Glomerular visceral epithelial cell (primary cell): ENCODE results near the gene KIF5C.

ENCODE experiments used
- DNase-seq: peaks from one replicate; pipeline ENCODE4 v3.0.0-alpha.2; 2016; ENCODE audit errors: extremely low spot score

The KIF5C gene

DNA sequence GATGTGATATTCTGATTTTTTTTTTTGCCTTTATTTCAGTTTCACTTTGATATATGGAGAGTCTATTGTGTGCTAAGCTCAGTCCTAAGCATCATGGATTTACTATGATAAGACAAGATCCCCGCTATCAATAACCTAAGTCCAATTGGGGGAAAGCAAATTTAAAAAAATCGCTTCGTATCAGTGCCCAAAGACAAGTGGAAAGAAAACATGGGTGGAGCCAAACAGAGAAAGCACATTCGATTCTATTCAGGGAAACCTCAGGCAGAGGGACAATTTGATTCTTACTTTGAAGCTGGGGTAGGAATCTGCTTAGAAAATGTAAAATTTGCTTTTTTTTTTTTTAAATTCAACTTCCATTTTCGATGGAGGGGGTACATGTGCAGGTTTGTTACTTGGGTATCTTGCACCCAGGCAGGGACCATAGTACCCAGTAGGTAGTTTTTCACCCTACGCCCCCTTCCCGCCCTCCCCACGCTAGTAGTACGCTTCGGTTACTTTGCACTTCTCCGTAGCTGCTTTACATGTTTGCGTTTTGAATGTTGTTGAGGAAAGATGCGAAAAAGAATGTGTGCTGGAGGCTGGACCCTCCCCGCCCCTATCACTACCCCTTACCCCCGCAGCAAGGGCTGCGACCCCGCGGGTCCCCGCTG, 12.4 kb downstream of the KIF5C start:
- no peak for DNase-seq

GRCh38 chr2:148888003-148888501, 13.0 kb downstream of the KIF5C start:
- DNase-seq = no peak

DNA sequence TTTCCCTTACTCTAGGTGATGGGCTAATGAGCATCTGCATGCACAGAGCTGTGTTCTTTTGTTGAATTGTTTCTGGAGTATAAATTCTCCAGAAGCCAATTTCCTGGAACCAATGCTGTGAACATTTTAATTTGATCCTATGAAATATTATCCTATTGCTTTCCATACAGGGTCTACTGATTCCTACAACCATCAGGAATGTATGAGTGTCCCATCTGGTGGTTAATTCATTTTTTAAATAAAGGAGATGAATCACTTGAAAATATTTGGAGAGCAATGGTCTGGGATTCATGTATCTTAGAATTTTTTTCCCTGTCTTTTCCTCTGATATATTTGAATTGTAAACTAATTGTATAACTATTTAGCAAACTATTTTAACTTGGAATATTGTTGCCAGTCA, 14.0 kb downstream of the KIF5C start:
- DNase-seq = no peak

DNA sequence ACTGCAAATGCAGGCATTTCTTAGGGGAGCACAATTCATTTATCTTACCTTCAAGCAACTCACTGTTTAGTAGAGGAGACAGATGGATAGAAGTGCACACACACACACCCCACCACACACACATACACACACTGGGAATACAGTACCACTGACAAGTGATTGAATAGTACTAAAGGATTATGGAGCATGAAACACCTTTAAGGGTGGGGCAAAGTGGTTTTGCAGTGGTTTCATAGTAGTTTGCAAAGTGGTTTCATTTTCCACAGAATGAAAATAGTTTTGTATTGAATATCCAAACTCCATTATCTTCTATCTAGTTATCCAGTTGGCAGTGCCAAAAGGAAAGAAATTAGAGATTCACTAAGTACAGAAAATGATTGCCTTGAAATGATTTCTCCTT, 18.9 kb downstream of the KIF5C start:
- DNase-seq = no peak

- DNase-seq = no peak
These were observed 21.1 kb downstream of the KIF5C start for GRCh38 chr2:148896136-148896535.

DNA sequence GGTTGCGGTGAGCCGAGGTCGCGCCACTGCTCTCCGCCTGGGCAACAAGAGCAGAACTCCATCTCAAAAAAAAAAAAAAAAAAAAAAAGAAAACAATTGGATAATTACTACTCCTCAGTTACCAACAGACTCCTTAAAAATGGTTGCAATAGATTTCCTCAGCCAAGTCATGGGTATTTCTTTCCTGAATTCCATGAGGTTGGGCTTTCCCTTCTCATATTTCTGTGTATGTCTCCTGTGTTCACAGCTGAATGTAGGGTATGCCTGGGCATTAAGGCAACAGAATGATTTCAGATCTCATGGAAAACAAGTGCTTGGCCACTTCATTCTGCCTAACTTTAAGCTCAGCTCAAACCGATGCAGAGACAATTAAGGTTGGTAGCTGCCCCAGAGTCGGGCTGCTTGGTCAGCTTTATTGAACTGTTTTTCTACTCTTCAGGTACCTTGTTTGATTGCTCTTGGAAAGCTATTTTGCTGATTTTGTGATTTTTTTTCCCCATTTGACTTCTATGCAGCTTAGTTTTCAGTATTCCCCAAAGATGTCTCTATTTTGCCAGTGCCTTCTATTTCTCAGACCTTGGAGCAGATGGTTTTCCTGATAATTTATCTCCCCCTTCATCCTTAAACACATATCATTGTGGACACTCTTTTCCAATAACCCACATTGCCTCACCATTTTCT, 24.8 kb downstream of the KIF5C start:
- no peak for DNase-seq

GRCh38 chr2:148900350-148900837, 25.4 kb downstream of the KIF5C start:
- no peak for DNase-seq

DNA sequence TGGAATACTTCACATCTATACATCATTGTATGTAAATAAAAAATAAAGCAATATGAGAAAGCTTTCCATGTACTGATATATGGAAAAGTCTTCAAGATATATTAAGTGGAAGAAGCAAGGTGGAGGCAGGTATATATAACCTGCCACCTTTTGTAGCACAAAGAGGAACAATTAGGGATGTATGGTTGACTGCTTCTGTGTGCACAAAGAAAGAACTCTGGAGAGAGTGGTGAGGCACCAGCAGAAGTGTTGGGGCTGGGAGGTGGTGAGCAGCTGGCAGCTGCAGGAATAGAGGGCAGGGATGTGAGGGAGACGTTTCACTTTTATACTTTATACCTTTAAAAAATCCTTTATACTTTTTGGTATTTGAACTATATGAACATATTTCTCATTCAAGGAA, 26.1 kb downstream of the KIF5C start:
- DNase-seq = no peak

- DNase-seq = no peak
These were observed 27.8 kb downstream of the KIF5C start for GRCh38 chr2:148902798-148903197.

- DNase-seq = no peak
These were observed 28.3 kb downstream of the KIF5C start for GRCh38 chr2:148903294-148903693.

DNA sequence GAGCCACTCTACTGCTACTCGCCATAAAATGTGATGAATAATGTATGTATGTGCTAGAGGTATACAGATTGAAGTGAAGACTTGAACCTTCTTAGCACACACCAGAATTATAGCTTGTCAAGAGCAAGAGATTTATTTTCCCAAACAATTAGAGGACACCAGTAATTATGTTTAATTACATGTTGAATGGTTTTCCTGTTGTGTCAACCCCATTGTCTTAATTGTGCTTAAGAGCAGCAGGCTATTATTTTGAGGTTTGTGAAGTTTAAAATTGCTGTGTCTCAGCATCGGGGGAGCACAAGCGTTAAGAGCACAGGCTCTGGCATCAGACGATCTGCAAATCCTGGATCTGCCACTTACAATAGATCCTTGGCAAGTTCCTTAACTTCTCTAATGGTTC, 29.0 kb downstream of the KIF5C start:
- no peak for DNase-seq

DNA sequence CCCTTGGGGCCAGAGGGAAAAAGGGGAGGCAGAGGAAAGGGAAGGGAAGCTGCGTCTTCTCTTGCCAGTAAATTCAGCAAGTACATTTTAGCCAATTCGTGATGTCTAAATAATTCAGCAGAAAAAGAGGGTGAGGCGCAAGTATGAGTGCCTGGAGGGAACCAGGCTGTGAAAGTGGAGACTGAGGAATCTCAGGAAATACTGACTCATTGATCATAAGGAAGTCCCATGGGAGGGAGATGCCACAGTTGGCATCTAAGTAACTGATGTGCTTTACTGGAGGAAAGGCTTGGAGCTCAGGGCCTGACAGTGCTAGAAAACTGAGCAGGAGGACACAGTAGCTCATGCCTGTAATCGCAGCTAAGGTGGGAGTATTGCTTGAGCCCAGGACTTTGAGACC, 31.1 kb downstream of the KIF5C start:
- no peak for DNase-seq

DNA sequence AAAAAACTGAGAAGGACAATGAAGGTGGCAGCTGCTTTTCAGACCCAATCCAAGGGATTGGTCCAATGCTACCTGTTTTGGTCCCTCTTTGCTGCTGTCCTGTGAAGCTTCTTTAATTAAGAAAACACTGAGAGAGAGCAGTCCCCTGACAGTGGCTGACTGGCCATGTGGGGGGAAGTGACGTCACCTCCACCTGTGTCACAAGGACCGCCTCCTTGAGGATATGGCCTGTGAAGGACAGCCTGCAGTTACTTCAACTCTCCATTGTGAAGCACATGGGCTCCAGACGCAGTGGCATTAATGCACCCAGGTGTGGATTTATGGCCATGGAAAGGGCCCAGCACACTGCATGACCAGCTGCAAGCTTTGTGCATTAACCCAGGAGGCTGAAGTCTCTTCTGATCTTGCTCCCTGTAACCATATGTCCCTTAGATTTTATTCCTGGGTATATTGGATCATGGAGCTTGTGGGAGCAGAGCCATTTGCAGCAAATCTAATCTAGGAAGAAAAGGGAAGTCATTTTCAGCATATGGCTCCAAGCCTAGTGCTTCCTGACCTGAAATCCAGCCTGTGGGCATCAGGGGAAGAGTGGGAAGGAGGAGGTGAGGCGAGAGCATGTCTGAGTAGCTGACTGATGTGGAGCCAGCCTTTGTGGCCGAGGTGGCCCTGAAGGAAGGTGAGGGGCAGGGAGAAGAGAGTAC, 32.2 kb downstream of the KIF5C start:
- DNase-seq = no peak

DNA sequence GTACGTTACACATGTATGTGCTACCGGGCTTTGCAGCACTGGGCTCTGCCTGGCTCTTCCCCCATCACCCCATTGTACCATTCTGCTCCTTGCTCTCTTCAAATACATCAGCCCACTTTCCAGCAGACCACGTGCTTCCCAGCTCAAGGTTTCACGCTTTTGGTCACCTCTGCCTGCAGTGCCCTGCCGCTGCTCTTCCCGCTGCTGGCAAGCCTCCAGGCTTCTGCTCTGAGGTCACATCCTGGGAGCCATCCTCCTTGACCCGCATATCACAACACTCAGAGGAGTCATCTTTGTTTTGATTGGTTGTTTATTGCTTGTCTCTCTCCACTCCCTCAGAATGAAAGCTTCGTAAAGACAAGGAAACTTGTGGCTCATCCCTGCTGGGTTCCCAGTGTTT, 34.1 kb downstream of the KIF5C start:
- peak; percentile 64 for DNase-seq

DNA sequence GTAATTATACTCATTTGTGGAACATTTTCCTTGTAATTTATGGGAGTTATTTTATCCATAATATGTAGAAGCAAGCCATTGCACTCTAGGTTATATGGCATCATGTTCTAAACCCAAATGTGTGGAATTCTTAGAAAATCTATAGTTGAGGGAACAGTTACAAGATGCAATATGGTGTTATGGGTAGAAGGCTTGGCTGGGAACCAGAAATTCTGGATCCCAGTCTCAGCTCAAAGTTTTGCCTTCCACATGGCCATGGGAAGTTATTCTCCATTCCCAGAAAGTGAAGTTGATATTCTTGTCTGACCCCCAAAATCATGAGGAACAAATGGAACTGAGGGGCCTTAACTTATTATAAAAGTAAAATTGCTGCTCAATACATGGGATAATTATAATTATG, 38.0 kb downstream of the KIF5C start:
- DNase-seq = no peak

DNA sequence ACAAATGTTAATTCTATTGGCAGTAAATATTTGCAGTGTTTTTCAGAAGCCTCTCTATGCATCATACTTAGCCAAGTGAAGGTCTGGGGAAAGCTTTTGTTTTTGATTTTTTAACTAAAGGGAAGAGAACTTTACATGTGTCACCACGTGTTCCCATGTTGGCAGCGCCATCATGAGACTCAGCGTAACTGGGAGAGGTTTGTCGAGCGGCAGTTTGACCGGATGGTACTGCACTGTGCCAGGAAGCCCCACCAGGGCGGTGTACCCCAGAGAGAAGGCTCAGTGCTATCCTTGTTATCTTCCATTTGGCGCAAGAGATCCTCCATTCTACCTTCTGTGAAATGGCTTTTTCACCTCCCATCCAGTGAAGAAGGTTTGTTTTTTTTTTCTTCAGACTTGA, 38.5 kb downstream of the KIF5C start:
- no peak for DNase-seq

DNA sequence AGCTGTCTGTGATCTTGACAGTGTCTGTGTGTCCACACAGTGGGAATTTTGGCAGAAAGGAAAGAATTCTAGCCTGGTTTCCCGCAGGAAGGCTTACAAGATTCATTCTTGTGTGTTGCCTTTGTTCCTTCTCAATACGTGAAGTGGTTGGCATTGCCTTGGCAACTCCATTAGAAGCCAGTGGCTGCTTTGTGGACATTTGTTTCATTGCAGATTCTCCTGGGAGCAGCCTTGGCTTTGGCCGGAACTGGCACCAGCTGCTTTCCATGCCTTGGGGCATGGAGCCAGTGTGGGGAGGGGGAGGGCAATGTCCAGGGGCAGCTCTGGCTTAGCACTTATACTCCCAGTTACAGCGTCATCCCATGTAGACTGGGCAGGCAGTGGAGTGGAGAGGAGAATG, 39.4 kb downstream of the KIF5C start:
- DNase-seq = no peak

DNA sequence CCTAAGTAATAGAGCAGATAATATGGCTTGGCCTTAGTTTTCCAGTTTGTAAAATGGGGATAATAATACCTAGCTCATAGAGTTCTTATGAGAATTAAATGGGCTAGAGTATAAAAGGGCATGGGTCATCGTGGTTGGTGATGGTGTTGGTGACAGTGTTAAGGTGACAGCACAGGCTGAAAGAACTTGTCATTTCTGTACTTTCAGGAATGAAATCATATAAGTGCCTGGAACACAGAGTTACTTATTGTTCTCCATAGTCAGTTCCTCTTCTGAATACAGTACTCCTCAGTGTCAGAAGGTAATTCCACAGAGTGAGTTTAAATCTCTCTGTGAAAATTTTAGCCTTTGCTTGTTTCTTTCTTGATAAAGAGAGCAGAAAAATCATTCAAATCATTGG, 42.4 kb downstream of the KIF5C start:
- DNase-seq = no peak

DNA sequence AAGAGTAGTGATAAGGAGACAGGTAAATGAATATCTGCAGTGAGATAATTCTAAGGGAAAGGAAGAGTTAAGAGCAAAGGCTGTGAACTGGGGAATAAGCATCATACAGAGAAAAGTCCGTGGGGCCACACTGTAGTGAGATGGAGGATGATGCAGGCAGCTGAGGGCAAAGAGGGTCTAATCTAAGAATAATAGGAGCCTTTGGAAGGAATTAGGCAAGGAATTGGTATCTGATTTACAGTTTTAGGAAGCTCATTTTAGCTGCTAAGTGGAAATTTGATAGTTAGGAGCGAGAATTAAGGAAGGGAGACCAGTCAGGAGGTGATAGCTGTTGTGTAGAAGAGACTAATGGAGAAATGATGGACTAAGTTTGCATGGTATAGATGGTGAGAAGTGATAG, 43.5 kb downstream of the KIF5C start:
- DNase-seq = no peak

- no peak for DNase-seq
These were observed 45.5 kb downstream of the KIF5C start for GRCh38 chr2:148920559-148920958.

DNA sequence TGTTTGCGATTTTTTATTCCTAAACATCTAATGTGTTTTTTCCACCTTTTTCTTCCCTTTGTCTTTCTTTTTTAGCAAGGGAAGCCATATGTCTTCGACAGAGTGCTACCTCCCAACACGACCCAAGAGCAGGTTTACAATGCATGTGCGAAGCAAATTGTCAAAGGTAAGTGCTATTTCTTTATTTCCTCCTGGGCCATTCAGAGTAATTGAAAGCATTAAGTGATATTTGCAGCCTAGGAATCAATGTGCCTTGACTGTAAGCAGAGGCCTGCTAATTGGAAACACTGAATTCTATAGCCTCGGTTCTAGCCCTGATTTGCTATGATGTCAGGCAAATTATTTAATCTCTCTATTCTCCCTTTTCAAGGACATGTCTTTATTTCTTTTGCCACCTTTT, 47.0 kb downstream of the KIF5C start:
- DNase-seq = no peak

DNA sequence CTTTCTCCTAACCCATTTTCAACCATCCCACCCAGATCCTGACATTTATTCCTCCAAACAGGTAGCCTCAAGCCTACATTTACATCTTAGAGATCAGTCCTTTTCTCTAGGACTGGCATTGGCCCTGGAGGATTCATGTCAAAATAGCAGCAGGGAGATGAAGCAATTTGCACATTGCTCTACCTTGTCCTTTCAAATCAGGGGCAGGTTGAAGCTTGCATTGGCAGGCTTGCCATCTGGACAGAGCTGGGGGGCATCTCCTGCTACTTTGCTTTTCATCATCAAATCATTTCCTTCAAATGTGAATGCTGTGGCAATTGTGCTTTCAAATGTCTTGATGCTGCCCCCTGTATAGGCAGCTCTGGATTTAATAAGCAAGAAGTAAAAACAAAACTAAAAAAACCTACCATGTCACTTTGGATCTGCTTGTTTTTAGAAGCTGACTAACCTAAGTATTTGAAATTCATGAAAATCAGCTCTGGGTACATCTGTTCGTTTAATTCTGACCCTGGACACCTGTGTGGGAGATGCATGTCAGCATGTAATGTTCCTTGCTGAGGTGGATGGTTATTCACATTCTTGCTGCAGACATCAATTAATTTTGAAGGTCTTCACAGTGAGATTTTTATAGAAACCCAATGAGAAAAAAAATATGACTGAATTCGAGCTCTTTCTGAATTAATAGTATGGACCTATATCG, 47.9 kb downstream of the KIF5C start:
- no peak for DNase-seq
